Esophagus muscularis mucosa (tissue), 4 donors: ENCODE results near the gene ZNF79. TPM values are rescaled to one million over a fixed set of nuclear protein-coding genes. Genes with fewer than 3 reads are reported as not detected.

Source experiments
- DNase-seq: peaks from one replicate; pipeline ENCODE4 v3.0.0-alpha.2; 2017; ENCODE audit errors: extremely low spot score
- H3K27ac ChIP-seq, 4 donors: fragments of 200-600 bp; sonication (generic); replicated peaks in 1 of 4; 1 replicate in 3 of 4; 2 replicates in 1 of 4; pipeline ENCODE4 v1.5.1; 2016 to 2019; ENCODE audit warnings: mild to moderate bottlenecking in 1 of 4
- H3K27me3 ChIP-seq, 4 donors: fragments of 200-600 bp; sonication (generic); one replicate each; pipeline versions ENCODE4 v1.5.1 to v1.6.0; 2016 to 2019
- H3K36me3 ChIP-seq, 4 donors: fragments of 200-600 bp; sonication (generic); one replicate each; pipeline ENCODE4 v1.5.1; 2016 to 2019
- H3K4me1 ChIP-seq, 4 donors: fragments of 200-600 bp; sonication (generic); one replicate each; pipeline ENCODE4 v1.5.1; 2016 to 2019
- H3K4me3 ChIP-seq, 4 donors: fragments of 200-600 bp; sonication (generic); 1 replicate in 2 of 4; 2 replicates in 2 of 4; pipeline ENCODE4 v1.5.1; 2016 to 2019; ENCODE audit warnings: mild to moderate bottlenecking in 4 of 4, moderate library complexity in 1 of 4
- H3K9me3 ChIP-seq, 4 donors: fragments of 200-600 bp; sonication (generic); 1 replicate in 3 of 4; 2 replicates in 1 of 4; pipeline ENCODE4 v1.5.1; 2016 to 2019
- CTCF ChIP-seq, 3 experiments: fragments of 200-600 bp in 2 of 3; fragments of 450-650 bp in 1 of 3; sonication (generic) in 2 of 3; IDR thresholded peaks; one replicate each; pipeline ENCODE4 v1.5.1; 2017 to 2019; ENCODE audit warnings: antibody characterized with exemption in 3 of 3, mild to moderate bottlenecking in 2 of 3, moderate library complexity in 1 of 3
- EP300 ChIP-seq: sonication (generic); formaldehyde crosslinking; IDR thresholded peaks from one replicate; pipeline ENCODE4 v1.6.1; 2017; ENCODE audit warnings: antibody characterized with exemption
- POLR2A ChIP-seq: fragments of 450-650 bp; IDR thresholded peaks from one replicate; pipeline ENCODE4 v1.6.1; 2017; ENCODE audit warnings: antibody characterized with exemption, moderate library complexity, mild to moderate bottlenecking, low read depth
- POLR2AphosphoS5 ChIP-seq, 2 donors: sonication (generic); formaldehyde crosslinking; IDR thresholded peaks; one replicate each; pipeline ENCODE4 v1.6.1; 2017; ENCODE audit warnings: antibody characterized with exemption in 2 of 2
- WGBS: methylation state at CpG from one replicate; pipeline ENCODE4 v1.1.5; 2018; 5-methylcytosine and 5-hydroxymethylcytosine counted together
- intact Hi-C: fragments of 100-400 bp; cut with DNase I; formaldehyde crosslinking; loops from one replicate; pipeline ENCODE4 v1.15.1; 2023
- total RNA-seq, 4 donors: library from RNA; depleted of rRNA; stranded (reverse); fragments of >200 nt; gene quantifications; one replicate each; pipeline versions ENCODE4 v1.1.0 to v1.2.1, GENCODE V29; 2016

The ZNF79 gene
- total RNA-seq, 4 donors from 2014 or later: 8.3 to 12.8 (median 11.2) TPM

GRCh38 chr9:127451608-127451857 lies 27.4 kb downstream of the ZNF79 start:
- WGBS: 2% methylated on average over 14 of the region's 14 CpGs
- H3K4me1 ChIP-seq: peaks cover 41 to 55% (median 45%) of the 10 kb centered on the region in 4 donors
- intact Hi-C loops: loop anchor here (2.0 kb wide), 1 partner anchor 55 kb away; the partner anchor contains the start of gene SLC2A8
- TF ChIP-seq CTCF (IDR thresholded peaks at IDR 0.05) (no peak), EP300 (no peak), POLR2A (no peak), POLR2AphosphoS5 (IDR thresholded peaks at IDR 0.05) (no peak)
- no peaks in the 10 kb centered on the region for H3K9me3 ChIP-seq
- peak overlapping the region; percentile 93 to 96 (median 95) for H3K27ac ChIP-seq
- no peak for DNase-seq
- H3K4me3 ChIP-seq: peak overlapping the region; percentile 81 to 96 (median 82)
- no peaks in the 10 kb centered on the region for H3K27me3 ChIP-seq
- peaks cover 26 to 60% (median 52%) of the 10 kb centered on the region in 4 donors for H3K36me3 ChIP-seq

GRCh38 chr9:127451858-127452656 lies 27.9 kb downstream of the ZNF79 start:
- H3K9me3 ChIP-seq: no peaks in the 10 kb centered on the region
- 19% methylated on average over 13 of the region's 29 CpGs for WGBS
- H3K4me3 ChIP-seq: peak overlapping the region; percentile 81 to 96 (median 82)
- no peaks in the 10 kb centered on the region for H3K27me3 ChIP-seq
- TF ChIP-seq CTCF (IDR thresholded peaks at IDR 0.05): no peak
- H3K27ac ChIP-seq: peak overlapping the region; percentile 93 to 96 (median 95)
- peaks cover 24 to 60% (median 52%) of the 10 kb centered on the region in 4 donors for H3K36me3 ChIP-seq
- DNase-seq: no peak
- peaks cover 41 to 55% (median 45%) of the 10 kb centered on the region in 4 donors for H3K4me1 ChIP-seq
- intact Hi-C loops: loop anchor here (2.0 kb wide), 1 partner anchor 55 kb away; the partner anchor contains the start of gene SLC2A8

- TF ChIP-seq EP300 (no peak), POLR2AphosphoS5 (IDR thresholded peaks at IDR 0.05) (peak in 1 of 2 donors; percentile 67), CTCF (IDR thresholded peaks at IDR 0.05) (no peak)
- Histone ChIP-seq H3K4me1 (peaks cover 41 to 55% (median 45%) of the 10 kb centered on the region in 4 donors), H3K36me3 (peaks cover 24 to 60% (median 52%) of the 10 kb centered on the region in 4 donors), H3K9me3 (no peaks in the 10 kb centered on the region), H3K4me3 (peak overlapping the region; percentile 81 to 96 (median 82)), H3K27me3 (no peaks in the 10 kb centered on the region), H3K27ac (peak overlapping the region; percentile 93 to 96 (median 95))
- intact Hi-C loops: no loop called here
- 47% methylated on average over 4 of the region's 4 CpGs for WGBS
- no peak for DNase-seq
Measured at GRCh38 chr9:127452691-127453090, 28.5 kb downstream of the ZNF79 start.

- Histone ChIP-seq H3K4me1 (peaks cover 18 to 36% (median 24%) of the 10 kb centered on the region in 4 donors), H3K27me3 (no peaks in the 10 kb centered on the region), H3K9me3 (no peaks in the 10 kb centered on the region), H3K36me3 (peaks cover 22 to 61% (median 54%) of the 10 kb centered on the region in 4 donors), H3K4me3 (no peak overlapping the region), H3K27ac (no peak overlapping the region)
- TF ChIP-seq CTCF (IDR thresholded peaks at IDR 0.05) (peak in 1 of 3 experiments; percentile 14), POLR2AphosphoS5 (IDR thresholded peaks at IDR 0.05) (no peak), POLR2A (no peak)
- intact Hi-C loops: no loop called here
- 69% methylated on average over 6 of the region's 6 CpGs for WGBS
- no peak for DNase-seq
Measured at GRCh38 chr9:127455324-127455992, 31.3 kb downstream of the ZNF79 start.
